H9 (cell line): ENCODE measurements around the gene COL4A1. TPM values are rescaled to one million over a fixed set of nuclear protein-coding genes. Genes with fewer than 3 reads are reported as not detected.

ENCODE experiments used
- DNase-seq: peaks from one replicate; pipeline ENCODE4 v3.0.0-alpha.2; 2017
- H2AFZ ChIP-seq: one replicate; pipeline ENCODE4 v1.6.1; 2013; ENCODE audit warnings: mild to moderate bottlenecking, low read length, control low read depth, moderate library complexity
- H2AK5ac ChIP-seq: 2 replicates; pipeline ENCODE4 v1.6.1; 2013; ENCODE audit warnings: low read length, control low read depth, mixed read lengths; ENCODE audit not compliant: insufficient read length
- H2BK120ac ChIP-seq: one replicate; pipeline ENCODE4 v1.6.1; 2013; ENCODE audit warnings: low read depth, mild to moderate bottlenecking, low read length, control low read depth, inconsistent platforms; ENCODE audit not compliant: poor library complexity, severe bottlenecking
- H2BK12ac ChIP-seq: 2 replicates; pipeline ENCODE4 v1.6.1; 2013; ENCODE audit warnings: low read length, control low read depth, mixed read lengths, low read depth; ENCODE audit not compliant: insufficient read length
- H2BK15ac ChIP-seq: 2 replicates; pipeline ENCODE4 v1.6.1; 2013; ENCODE audit warnings: low read depth, low read length, control low read depth
- H2BK20ac ChIP-seq: one replicate; pipeline ENCODE4 v1.6.1; 2013; ENCODE audit warnings: low read depth, mild to moderate bottlenecking, low read length, control low read depth, inconsistent platforms; ENCODE audit not compliant: poor library complexity, severe bottlenecking
- H2BK5ac ChIP-seq: 2 replicates; pipeline ENCODE4 v1.6.1; 2013; ENCODE audit warnings: low read length, control low read depth, mixed read lengths; ENCODE audit not compliant: insufficient read length
- H3K14ac ChIP-seq: 2 replicates; pipeline ENCODE4 v1.6.1; 2013; ENCODE audit warnings: low read length, control low read depth; ENCODE audit not compliant: insufficient read depth
- H3K18ac ChIP-seq: 2 replicates; pipeline ENCODE4 v1.6.1; 2013; ENCODE audit warnings: low read depth, mild to moderate bottlenecking, mixed read lengths, low read length, control low read depth; ENCODE audit not compliant: insufficient read length
- H3K23ac ChIP-seq: 2 replicates; pipeline ENCODE4 v1.6.1; 2013; ENCODE audit warnings: low read length, control low read depth, mixed read lengths, low read depth; ENCODE audit not compliant: insufficient read length
- H3K23me2 ChIP-seq: 2 replicates; pipeline ENCODE4 v1.6.1; 2013; ENCODE audit warnings: low read depth, mild to moderate bottlenecking, mixed read lengths, low read length, control low read depth; ENCODE audit not compliant: insufficient read length, poor library complexity, severe bottlenecking
- H3K27ac ChIP-seq: 2 replicates; pipeline ENCODE4 v1.5.1; 2013; ENCODE audit warnings: low read length, control low read depth, mixed read lengths, low read depth; ENCODE audit not compliant: insufficient read length
- H3K27me3 ChIP-seq: 2 replicates; pipeline ENCODE4 v1.6.1; 2013; ENCODE audit warnings: low read length, control low read depth, inconsistent platforms; ENCODE audit not compliant: insufficient read depth
- H3K4ac ChIP-seq: 2 replicates; pipeline ENCODE4 v1.6.1; 2013; ENCODE audit warnings: low read depth, mild to moderate bottlenecking, control low read depth, inconsistent platforms, low read length, moderate library complexity
- H3K4me1 ChIP-seq: 2 replicates; pipeline ENCODE4 v1.6.1; 2013; ENCODE audit warnings: low read length, control low read depth, inconsistent platforms; ENCODE audit not compliant: insufficient read depth
- H3K4me2 ChIP-seq: 2 replicates; pipeline ENCODE4 v1.6.1; 2013; ENCODE audit warnings: low read length, control low read depth, mixed read lengths; ENCODE audit not compliant: insufficient read length, insufficient read depth
- H3K56ac ChIP-seq: 2 replicates; pipeline ENCODE4 v1.6.1; 2013; ENCODE audit warnings: low read depth, mild to moderate bottlenecking, mixed read lengths, low read length, control low read depth; ENCODE audit not compliant: insufficient read length
- H3K79me1 ChIP-seq: 2 replicates; pipeline ENCODE4 v1.6.1; 2013; ENCODE audit warnings: low read depth, mild to moderate bottlenecking, moderate library complexity, low read length, control low read depth, inconsistent platforms; ENCODE audit not compliant: insufficient read depth, poor library complexity, severe bottlenecking
- H3K79me2 ChIP-seq: 2 replicates; pipeline ENCODE4 v1.6.1; 2013; ENCODE audit warnings: low read length, control low read depth, inconsistent platforms; ENCODE audit not compliant: insufficient read depth
- H3K9ac ChIP-seq: 2 replicates; pipeline ENCODE4 v1.6.1; 2013; ENCODE audit warnings: low read length, control low read depth, mixed read lengths; ENCODE audit not compliant: insufficient read length; ENCODE audit errors: extremely low read depth
- H3K9me3 ChIP-seq: one replicate; pipeline ENCODE4 v1.6.1; 2013; ENCODE audit warnings: low read depth, low read length, inconsistent platforms; ENCODE audit not compliant: control insufficient read depth
- H3T11ph ChIP-seq: one replicate; pipeline ENCODE4 v1.6.1; 2013; ENCODE audit warnings: mild to moderate bottlenecking, low read length, control low read depth, inconsistent platforms
- H4K20me1 ChIP-seq: one replicate; pipeline ENCODE4 v1.6.1; 2013; ENCODE audit not compliant: control insufficient read depth, insufficient read length, insufficient read depth
- H4K5ac ChIP-seq: 2 replicates; pipeline ENCODE4 v1.6.1; 2013; ENCODE audit warnings: low read depth, mild to moderate bottlenecking, mixed read lengths, low read length, control low read depth; ENCODE audit not compliant: insufficient read length
- H4K8ac ChIP-seq: replicated peaks from 2 replicates; pipeline ENCODE4 v1.6.1; 2013; ENCODE audit warnings: low read length, control low read depth, mixed read lengths, low read depth; ENCODE audit not compliant: insufficient read length
- H4K91ac ChIP-seq: 2 replicates; pipeline ENCODE4 v1.6.1; 2013; ENCODE audit warnings: low read depth, mild to moderate bottlenecking, moderate library complexity, mixed read lengths, low read length, control low read depth; ENCODE audit not compliant: insufficient read length
- H3K27ac Mint-ChIP-seq, 3 experiments: 2 replicates in 2 of 3; 3 replicates in 1 of 3; pipeline ENCODE4 v1.8.0; 2020 to 2021; ENCODE audit warnings: mixed read lengths in 3 of 3, mild to moderate bottlenecking in 1 of 3, moderate library complexity in 1 of 3
- H3K27me3 Mint-ChIP-seq: 2 replicates; pipeline ENCODE4 v1.8.0; 2021; ENCODE audit warnings: low read depth, mild to moderate bottlenecking, moderate library complexity, mixed read lengths
- H3K36me3 Mint-ChIP-seq, 3 experiments: 2 replicates in 2 of 3; 3 replicates in 1 of 3; pipeline ENCODE4 v1.8.0; 2020 to 2021; ENCODE audit warnings: low read depth in 3 of 3, mixed read lengths in 3 of 3; ENCODE audit not compliant: insufficient read depth in 1 of 3
- H3K4me1 Mint-ChIP-seq, 2 experiments: 2 replicates each; pipeline ENCODE4 v1.8.0; 2020; ENCODE audit warnings: mixed read lengths in 2 of 2
- H3K4me3 Mint-ChIP-seq, 2 experiments: 2 replicates in 1 of 2; 3 replicates in 1 of 2; pipeline ENCODE4 v1.8.0; 2020 to 2021; ENCODE audit warnings: mild to moderate bottlenecking in 2 of 2, mixed read lengths in 2 of 2, moderate library complexity in 1 of 2
- H3K9me3 Mint-ChIP-seq, 2 experiments: 2 replicates in 1 of 2; 3 replicates in 1 of 2; pipeline ENCODE4 v1.8.0; 2020; ENCODE audit warnings: mild to moderate bottlenecking in 2 of 2, mixed read lengths in 2 of 2, moderate library complexity in 1 of 2
- CTCF ChIP-seq: fragments of 200-600 bp; sonication (generic); conservative IDR thresholded peaks from 3 replicates; pipeline ENCODE4 v1.8.0; 2021; ENCODE audit warnings: antibody characterized with exemption, mild to moderate bottlenecking
- WGBS: extraction: QIAGEN DNeasy Blood & Tissue Kit; methylation state at CpG from one replicate; pipeline ENCODE4 v1.1.7; 2013; ENCODE audit warnings: missing lambda C conversion rate, low lambda C conversion rate, mixed read lengths; ENCODE audit not compliant: insufficient read length; ENCODE audit errors: extremely low coverage; 5-methylcytosine and 5-hydroxymethylcytosine counted together
- total RNA-seq: library from RNA; stranded (reverse); gene quantifications from 2 replicates; pipeline ENCODE4 v1.2.1, GENCODE V29; 2021

The COL4A1 gene
- total RNA-seq, 1 experiment from 2014 or later: 73.1 TPM

DNA sequence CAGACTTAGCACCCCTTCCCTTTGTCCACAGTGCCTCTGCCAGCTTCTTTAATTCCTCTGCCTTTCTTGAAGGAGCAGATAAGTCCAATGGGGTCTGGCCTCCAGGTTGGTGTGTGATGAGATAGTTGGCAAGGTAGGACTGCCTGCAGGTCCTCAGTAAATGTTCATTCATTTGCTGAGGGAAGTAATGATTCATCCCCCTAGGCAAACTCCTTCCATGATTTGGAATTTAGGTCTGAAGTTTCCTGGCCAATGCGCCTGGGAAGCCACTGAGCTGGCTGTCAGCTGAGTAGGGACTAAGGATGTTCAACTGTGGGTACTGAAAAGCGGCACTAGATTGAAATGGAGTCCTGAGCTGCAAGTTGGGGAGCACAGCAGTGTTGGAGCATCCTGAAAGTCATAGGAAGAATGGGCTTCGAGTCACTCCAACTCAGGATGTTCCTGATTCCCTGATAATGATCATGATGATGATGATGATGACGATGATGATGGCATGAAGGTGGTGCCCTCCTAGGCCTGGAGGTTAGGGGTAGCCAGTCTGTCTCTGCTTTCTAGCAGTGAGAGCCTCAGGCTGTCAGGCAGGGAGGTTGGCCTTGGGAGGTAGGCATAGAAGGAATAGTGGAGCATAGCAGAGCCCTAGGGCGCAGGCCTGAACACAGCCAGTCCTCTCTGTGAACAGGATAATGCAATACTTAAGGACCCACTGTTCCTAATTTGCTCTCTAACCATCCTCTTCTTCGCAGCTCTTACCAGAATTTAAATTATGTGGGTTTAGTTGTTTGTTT, 44.9 kb upstream of the COL4A1 start:
- H3K4me1 Mint-ChIP-seq: peaks cover 21 to 33% of the 10 kb centered on the region in 2 experiments
- H3K27ac ChIP-seq: no peak overlapping the region

More for the DNA sequence above, 44.9 kb upstream of the COL4A1 start:
- H3K9me3 ChIP-seq: no peaks in the 10 kb centered on the region
- H3K79me2 ChIP-seq: no peaks in the 10 kb centered on the region
- H2BK20ac ChIP-seq: no peak overlapping the region
- no peak overlapping the region for H2BK15ac ChIP-seq
- H3K9me3 Mint-ChIP-seq: no peaks in the 10 kb centered on the region; a peak in 1 of 5 replicates
- H3K56ac ChIP-seq: no peak overlapping the region
- H3K27me3 ChIP-seq: no peaks in the 10 kb centered on the region
- H3K23ac ChIP-seq: no peak overlapping the region
- H3K27me3 Mint-ChIP-seq: no peaks in the 10 kb centered on the region
- no peak overlapping the region for H4K91ac ChIP-seq
- H4K8ac ChIP-seq: no peak overlapping the region
- H4K20me1 ChIP-seq: no peaks in the 10 kb centered on the region
- no peak overlapping the region for H3K4me2 ChIP-seq
- TF ChIP-seq CTCF: no peak
- H3K27ac Mint-ChIP-seq: peak overlapping the region in 1 of 3 experiments; percentile 24; a peak in 1 of 7 replicates
- no peak overlapping the region for H2BK120ac ChIP-seq
- H3K4me3 Mint-ChIP-seq: no peak overlapping the region
- H3K4me1 ChIP-seq: peaks cover 4% of the 10 kb centered on the region
- no peaks in the 10 kb centered on the region for H3K23me2 ChIP-seq
- no peak overlapping the region for H3K14ac ChIP-seq
- H2BK5ac ChIP-seq: no peak overlapping the region
- no peaks in the 10 kb centered on the region for H3K79me1 ChIP-seq
- no CpG with 5 or more reads among the region's 6 CpGs for WGBS
- no peak overlapping the region for H3K4ac ChIP-seq
- no peak overlapping the region for H2BK12ac ChIP-seq
- H2AK5ac ChIP-seq: no peak overlapping the region
- H3K9ac ChIP-seq: no peak overlapping the region
- H3K18ac ChIP-seq: no peak overlapping the region
- no peak overlapping the region for H2AFZ ChIP-seq
- H4K5ac ChIP-seq: no peak overlapping the region
- no peaks in the 10 kb centered on the region; a peak in 3 of 7 replicates for H3K36me3 Mint-ChIP-seq
- no peak for DNase-seq
- no peak overlapping the region for H3T11ph ChIP-seq
